Hepatocyte (in vitro differentiated cells): ENCODE measurements around the gene GAD1.

Experiments used
- EZH2 ChIP-seq: fragments of 200-600 bp; sonication (generic); IDR thresholded peaks from 2 replicates; pipeline ENCODE4 v1.6.1; 2016; ENCODE audit warnings: antibody characterized with exemption, mild to moderate bottlenecking, borderline replicate concordance
- TF ChIP-seq, protein P1 (sequence below): fragments of 200-600 bp; sonication (generic); IDR thresholded peaks from 2 replicates; pipeline ENCODE4 v1.5.1; 2016; ENCODE audit warnings: antibody characterized with exemption, mild to moderate bottlenecking; ENCODE audit not compliant: poor library complexity

DNA sequence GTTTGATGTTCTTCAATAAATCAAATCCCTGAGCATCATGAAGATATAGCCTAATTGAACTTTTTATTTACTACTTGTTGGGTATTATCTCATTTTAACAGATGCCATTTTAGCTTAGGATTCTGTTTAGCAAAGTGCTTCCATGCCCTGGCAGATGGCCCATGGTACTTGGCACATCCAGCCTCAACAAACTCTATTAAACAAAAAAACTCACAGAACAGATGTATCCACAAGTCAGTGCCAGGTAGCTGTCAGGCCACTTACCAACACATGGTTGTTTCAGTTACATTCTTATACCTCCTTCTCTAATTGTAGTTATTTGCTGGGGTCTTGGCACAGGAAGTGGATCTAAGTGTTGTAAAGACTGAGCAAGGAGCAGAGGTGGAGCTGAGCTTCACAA lies 29.6 kb downstream of the GAD1 start:
- TF ChIP-seq, protein P1, sequence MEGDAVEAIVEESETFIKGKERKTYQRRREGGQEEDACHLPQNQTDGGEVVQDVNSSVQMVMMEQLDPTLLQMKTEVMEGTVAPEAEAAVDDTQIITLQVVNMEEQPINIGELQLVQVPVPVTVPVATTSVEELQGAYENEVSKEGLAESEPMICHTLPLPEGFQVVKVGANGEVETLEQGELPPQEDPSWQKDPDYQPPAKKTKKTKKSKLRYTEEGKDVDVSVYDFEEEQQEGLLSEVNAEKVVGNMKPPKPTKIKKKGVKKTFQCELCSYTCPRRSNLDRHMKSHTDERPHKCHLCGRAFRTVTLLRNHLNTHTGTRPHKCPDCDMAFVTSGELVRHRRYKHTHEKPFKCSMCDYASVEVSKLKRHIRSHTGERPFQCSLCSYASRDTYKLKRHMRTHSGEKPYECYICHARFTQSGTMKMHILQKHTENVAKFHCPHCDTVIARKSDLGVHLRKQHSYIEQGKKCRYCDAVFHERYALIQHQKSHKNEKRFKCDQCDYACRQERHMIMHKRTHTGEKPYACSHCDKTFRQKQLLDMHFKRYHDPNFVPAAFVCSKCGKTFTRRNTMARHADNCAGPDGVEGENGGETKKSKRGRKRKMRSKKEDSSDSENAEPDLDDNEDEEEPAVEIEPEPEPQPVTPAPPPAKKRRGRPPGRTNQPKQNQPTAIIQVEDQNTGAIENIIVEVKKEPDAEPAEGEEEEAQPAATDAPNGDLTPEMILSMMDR, result no peak
- TF ChIP-seq EZH2, result no peak
